Chondrocyte (in vitro differentiated cells): ENCODE data around the gene TNFRSF12A. TPM values are rescaled to one million over a fixed set of nuclear protein-coding genes. Genes with fewer than 3 reads are reported as not detected.

Experiments used
- DNase-seq: peaks from one replicate; pipeline ENCODE4 v3.0.0; 2021; ENCODE audit warnings: mixed read lengths, low spot score
- H3K27ac Mint-ChIP-seq: one replicate; pipeline ENCODE4 v1.8.0; 2021; ENCODE audit warnings: mild to moderate bottlenecking, moderate library complexity, mixed read lengths; ENCODE audit not compliant: unreplicated experiment
- H3K27me3 Mint-ChIP-seq: 2 replicates; pipeline ENCODE4 v1.8.0; 2021; ENCODE audit warnings: low read depth, mixed read lengths
- H3K36me3 Mint-ChIP-seq: 2 replicates; pipeline ENCODE4 v1.8.0; 2021; ENCODE audit warnings: low read depth, mixed read lengths
- H3K4me1 Mint-ChIP-seq: 2 replicates; pipeline ENCODE4 v1.8.0; 2021; ENCODE audit warnings: low read depth, mild to moderate bottlenecking, mixed read lengths
- H3K4me3 Mint-ChIP-seq: one replicate; pipeline ENCODE4 v1.8.0; 2021; ENCODE audit warnings: mild to moderate bottlenecking, moderate library complexity, mixed read lengths; ENCODE audit not compliant: unreplicated experiment
- H3K9me3 Mint-ChIP-seq: 2 replicates; pipeline ENCODE4 v1.8.0; 2021; ENCODE audit warnings: low read depth, mixed read lengths
- total RNA-seq: library from RNA; stranded (reverse); gene quantifications from 3 replicates; pipeline ENCODE4 v1.2.1, GENCODE V29; 2021
- TF ChIP-seq, protein P1 (sequence below): fragments of 200-600 bp; sonication (generic); IDR thresholded peaks from 2 replicates; pipeline ENCODE4 v1.5.0; 2021; ENCODE audit warnings: antibody characterized with exemption, mild to moderate bottlenecking, moderate library complexity

TNFRSF12A gene
- total RNA-seq, 1 donor from 2014 or later, result 165 TPM

DNA sequence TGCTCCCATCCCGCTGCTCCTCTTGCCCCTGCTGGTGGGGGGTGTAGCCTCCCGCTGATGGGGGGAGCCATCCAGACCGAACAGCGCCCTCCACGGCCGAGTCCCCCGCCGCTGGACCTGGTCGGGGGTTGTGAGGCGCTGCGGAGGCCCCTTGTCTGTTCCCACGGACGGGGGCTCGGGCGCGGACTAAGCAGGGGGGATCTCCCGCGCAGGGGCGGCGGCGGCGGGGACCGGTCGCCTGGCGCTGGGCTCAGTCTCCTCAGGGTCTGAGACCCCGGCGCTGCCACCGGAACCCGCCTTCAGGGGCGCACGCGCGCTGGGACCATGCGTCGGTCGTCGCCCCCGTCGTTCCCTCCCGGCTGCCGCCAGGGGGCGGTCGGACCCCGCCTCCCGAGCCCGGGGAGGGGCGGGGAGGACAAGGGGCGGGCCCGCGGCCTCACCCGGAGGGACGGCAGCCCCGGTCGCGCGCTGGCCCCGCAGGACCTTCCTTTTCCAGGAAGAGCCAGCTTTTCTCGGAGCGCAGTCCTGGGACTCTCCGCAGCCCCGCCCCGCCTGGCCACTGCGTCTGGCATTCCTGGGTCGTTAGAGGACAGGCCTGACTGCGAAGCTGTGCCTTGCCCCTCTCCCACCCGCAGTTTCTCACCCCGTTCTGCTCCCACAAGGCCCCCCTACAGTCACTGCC lies 39.0 kb downstream of the TNFRSF12A start:
- Mint-ChIP-seq H3K27me3 (no peaks in the 10 kb centered on the region), H3K36me3 (peaks cover 3% of the 10 kb centered on the region), H3K27ac (peak overlapping the region; percentile 66), H3K9me3 (no peaks in the 10 kb centered on the region), H3K4me1 (peaks cover 14% of the 10 kb centered on the region), H3K4me3 (peak overlapping the region; percentile 83)
- no peak for DNase-seq
- TF ChIP-seq, protein P1, sequence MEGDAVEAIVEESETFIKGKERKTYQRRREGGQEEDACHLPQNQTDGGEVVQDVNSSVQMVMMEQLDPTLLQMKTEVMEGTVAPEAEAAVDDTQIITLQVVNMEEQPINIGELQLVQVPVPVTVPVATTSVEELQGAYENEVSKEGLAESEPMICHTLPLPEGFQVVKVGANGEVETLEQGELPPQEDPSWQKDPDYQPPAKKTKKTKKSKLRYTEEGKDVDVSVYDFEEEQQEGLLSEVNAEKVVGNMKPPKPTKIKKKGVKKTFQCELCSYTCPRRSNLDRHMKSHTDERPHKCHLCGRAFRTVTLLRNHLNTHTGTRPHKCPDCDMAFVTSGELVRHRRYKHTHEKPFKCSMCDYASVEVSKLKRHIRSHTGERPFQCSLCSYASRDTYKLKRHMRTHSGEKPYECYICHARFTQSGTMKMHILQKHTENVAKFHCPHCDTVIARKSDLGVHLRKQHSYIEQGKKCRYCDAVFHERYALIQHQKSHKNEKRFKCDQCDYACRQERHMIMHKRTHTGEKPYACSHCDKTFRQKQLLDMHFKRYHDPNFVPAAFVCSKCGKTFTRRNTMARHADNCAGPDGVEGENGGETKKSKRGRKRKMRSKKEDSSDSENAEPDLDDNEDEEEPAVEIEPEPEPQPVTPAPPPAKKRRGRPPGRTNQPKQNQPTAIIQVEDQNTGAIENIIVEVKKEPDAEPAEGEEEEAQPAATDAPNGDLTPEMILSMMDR, result peak; percentile 90

DNA sequence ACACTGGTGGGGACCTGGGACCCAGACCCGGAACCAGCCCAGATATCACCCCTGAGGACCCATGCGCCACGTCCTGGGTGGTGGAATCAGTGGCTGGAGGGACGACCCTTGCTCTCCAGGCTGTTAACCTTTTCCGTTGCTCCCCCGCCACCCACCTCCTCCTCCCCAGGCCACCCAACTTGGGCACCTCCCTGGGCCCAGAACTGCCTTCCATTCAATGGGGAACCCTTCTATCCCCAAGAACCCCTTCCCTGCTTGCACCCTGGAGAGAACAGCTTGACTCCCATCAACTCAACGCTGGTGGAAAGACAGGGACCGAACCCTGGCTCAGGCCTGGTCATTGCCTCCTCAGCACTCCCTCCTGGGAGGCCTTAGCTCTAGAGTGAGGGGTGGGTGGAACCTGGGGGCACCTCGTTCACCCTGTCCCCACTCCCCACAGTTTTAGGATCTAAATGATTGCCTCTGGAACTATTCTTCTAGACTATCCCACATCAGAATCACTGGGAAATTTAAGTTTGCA lies 39.6 kb downstream of the TNFRSF12A start:
- no peaks in the 10 kb centered on the region for H3K9me3 Mint-ChIP-seq
- H3K4me3 Mint-ChIP-seq, result peak overlapping the region; percentile 83
- H3K27ac Mint-ChIP-seq, result peak overlapping the region; percentile 66
- TF ChIP-seq, protein P1, result no peak
- no peaks in the 10 kb centered on the region for H3K27me3 Mint-ChIP-seq
- H3K36me3 Mint-ChIP-seq, result peaks cover 1% of the 10 kb centered on the region
- H3K4me1 Mint-ChIP-seq, result peaks cover 14% of the 10 kb centered on the region
- DNase-seq, result no peak

DNA sequence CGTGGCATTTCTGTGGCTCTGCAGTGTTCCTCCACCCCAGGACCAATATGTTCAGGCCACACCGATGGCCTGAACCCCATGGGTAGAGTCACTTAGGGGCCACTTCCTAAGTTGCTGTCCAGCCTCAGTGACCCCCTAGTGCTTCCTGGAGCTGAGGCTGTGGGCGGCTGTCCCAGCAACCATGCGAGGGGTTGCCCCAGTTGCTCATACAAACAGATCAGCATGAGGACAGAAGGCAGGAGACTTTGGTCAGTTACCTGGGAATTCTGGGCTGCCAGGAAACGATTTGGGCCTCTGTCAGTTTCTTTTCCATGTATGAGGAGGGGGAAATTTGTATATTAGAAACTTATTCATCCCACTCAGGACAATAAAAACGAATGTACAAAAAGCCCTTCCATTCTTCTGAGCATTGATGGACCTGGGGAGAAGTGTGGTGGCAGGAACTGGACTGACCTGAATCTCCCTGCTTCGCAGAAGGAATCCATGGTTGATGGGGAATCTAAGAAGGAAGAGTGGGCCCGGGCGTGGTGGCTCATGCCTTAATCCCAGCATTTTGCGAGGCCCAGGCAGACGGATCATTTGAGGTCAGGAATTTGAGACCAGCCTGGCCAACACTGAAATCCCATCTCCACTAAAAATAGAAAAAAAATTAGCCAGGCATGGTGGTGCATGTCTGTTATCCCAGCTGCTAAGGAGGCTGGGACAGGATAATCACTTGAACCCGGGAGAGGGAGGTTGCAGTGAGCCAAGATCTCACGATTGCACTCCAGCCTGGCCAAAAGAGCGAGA lies 40.4 kb downstream of the TNFRSF12A start:
- Mint-ChIP-seq H3K27me3 (no peaks in the 10 kb centered on the region), H3K4me1 (peaks cover 21% of the 10 kb centered on the region), H3K4me3 (no peak overlapping the region), H3K27ac (no peak overlapping the region), H3K9me3 (no peaks in the 10 kb centered on the region), H3K36me3 (no peaks in the 10 kb centered on the region)
- DNase-seq, result no peak
- TF ChIP-seq, protein P1, result no peak

DNA sequence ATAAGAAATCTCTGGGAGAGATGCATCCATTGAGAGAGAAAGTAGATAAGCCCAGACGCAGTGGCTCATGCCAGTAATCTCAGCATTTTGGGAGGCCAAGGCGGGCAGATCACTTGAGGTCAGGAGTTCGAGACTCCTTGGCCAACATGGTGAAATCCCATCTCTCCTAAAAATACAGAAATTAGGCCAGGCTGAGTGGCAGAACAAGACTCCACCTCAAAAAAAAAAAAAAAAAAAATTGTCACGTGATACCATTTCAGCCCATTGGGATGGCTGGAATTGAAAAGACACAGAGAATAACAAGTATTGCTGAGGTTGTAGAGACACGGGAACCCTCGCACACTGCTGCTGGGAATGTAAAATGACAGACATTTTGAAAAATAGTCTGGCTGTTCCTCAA lies 42.4 kb downstream of the TNFRSF12A start:
- peaks cover 25% of the 10 kb centered on the region for H3K4me1 Mint-ChIP-seq
- no peaks in the 10 kb centered on the region for H3K27me3 Mint-ChIP-seq
- no peaks in the 10 kb centered on the region for H3K36me3 Mint-ChIP-seq
- H3K27ac Mint-ChIP-seq, result no peak overlapping the region
- no peak overlapping the region for H3K4me3 Mint-ChIP-seq
- DNase-seq, result no peak
- TF ChIP-seq, protein P1, result no peak
- H3K9me3 Mint-ChIP-seq, result no peaks in the 10 kb centered on the region

DNA sequence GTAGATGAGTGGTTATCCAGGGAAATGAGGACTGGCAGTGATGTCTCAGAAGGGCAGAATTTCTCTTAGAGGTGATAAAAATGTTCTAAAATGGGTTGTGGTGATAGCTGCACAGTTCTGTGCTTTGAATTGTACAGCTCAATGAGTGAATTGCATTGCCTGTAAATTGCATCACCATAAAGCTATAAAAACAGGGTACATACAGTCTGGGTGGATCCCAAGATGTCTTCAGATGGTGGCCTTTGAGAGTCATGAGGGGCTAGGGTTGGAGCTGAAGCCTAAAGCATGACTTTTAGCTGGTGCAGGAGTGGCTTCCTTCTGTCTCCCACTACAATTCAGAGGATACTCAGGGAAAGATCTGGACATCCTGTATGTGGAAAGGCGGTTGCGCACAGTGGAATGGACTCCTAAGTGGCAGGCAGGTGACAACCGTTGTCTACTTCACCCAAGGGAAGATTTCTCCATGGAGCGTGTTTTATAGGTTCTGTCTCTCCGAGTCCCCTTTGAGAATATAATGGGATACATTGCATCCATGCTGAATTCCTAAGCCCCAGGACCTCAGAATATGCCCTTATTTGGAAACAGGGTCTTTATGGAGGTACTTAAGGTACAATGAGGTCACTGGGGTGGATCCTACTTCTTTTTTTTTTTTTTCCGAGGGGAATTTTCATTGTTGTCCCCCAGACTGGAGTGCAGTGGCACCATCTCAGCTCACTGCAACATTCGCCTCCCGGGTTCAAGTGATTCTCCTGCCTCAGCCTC lies 43.6 kb downstream of the TNFRSF12A start:
- H3K36me3 Mint-ChIP-seq, result no peaks in the 10 kb centered on the region
- no peaks in the 10 kb centered on the region for H3K9me3 Mint-ChIP-seq
- H3K4me1 Mint-ChIP-seq, result peaks cover 22% of the 10 kb centered on the region
- no peak overlapping the region for H3K4me3 Mint-ChIP-seq
- no peaks in the 10 kb centered on the region for H3K27me3 Mint-ChIP-seq
- no peak for DNase-seq
- peak overlapping the region; percentile 18 for H3K27ac Mint-ChIP-seq
- TF ChIP-seq, protein P1, result no peak
